ENCODE measurements around the gene AOAH.

Gene AOAH

DNA sequence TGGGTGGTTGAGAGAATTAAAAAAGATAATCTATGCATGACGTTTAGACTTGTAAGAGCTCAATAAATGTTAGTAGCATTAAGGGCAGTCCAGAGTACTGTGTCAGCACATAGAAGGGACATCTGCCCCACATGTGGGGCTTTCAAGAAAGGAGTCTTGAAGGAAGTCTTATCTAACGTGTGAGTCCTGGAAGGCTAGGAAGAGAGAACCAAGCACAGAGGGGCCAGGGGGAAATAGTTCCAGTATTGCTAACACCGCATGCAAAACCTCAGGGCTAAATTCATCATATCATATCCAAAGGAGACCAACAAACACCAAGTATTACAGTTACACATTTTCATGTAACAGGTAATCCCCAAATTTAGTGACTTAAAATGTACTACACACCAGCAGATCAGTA, 122.7 kb downstream of the AOAH start:
- no peak overlapping the region for H3K4me3 ChIP-seq (replicated peaks; ENCODE audit: low read depth, low read length)
- TF ChIP-seq, protein P1, sequence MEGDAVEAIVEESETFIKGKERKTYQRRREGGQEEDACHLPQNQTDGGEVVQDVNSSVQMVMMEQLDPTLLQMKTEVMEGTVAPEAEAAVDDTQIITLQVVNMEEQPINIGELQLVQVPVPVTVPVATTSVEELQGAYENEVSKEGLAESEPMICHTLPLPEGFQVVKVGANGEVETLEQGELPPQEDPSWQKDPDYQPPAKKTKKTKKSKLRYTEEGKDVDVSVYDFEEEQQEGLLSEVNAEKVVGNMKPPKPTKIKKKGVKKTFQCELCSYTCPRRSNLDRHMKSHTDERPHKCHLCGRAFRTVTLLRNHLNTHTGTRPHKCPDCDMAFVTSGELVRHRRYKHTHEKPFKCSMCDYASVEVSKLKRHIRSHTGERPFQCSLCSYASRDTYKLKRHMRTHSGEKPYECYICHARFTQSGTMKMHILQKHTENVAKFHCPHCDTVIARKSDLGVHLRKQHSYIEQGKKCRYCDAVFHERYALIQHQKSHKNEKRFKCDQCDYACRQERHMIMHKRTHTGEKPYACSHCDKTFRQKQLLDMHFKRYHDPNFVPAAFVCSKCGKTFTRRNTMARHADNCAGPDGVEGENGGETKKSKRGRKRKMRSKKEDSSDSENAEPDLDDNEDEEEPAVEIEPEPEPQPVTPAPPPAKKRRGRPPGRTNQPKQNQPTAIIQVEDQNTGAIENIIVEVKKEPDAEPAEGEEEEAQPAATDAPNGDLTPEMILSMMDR (IDR thresholded peaks at IDR 0.05; ENCODE audit: low read length, missing control alignments): no peak
- DNase-seq (ENCODE audit: low read depth): no peak

DNA sequence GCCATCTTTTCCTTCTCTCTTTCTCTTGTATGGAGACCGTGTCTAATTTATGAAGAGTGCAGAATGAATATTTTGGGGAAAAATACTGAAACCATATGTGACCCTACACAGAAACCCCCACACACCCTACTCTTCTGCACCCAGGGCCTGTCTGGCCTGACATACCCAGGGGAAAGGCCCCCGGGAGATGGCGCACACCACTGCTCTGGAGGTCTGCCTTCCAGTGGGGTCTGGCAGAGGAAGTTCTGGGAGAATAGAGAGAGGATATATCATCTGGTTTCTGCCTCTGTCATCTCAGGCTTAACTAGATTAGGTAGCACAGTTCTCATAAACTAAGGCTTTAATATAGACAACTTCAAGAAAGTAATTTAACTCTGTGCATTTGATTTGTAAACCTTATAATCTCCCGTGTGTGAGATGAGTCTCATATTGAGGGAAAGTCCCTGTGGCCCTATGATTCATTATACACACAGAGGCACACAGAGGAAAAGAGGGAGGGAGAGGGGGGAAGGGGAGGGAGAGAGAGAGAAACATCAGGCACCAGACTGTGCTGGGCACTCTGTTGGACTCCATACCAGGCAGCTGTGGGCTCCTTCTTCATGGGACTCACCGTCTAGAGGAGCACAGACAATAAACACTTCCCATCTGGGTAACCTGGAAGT, 123.3 kb downstream of the AOAH start:
- peak; percentile 43 for DNase-seq (ENCODE audit: low read depth)
- TF ChIP-seq, protein P1 (IDR thresholded peaks at IDR 0.05; ENCODE audit: low read length, missing control alignments): no peak
- H3K4me3 ChIP-seq (replicated peaks; ENCODE audit: low read depth, low read length): no peak overlapping the region

DNA sequence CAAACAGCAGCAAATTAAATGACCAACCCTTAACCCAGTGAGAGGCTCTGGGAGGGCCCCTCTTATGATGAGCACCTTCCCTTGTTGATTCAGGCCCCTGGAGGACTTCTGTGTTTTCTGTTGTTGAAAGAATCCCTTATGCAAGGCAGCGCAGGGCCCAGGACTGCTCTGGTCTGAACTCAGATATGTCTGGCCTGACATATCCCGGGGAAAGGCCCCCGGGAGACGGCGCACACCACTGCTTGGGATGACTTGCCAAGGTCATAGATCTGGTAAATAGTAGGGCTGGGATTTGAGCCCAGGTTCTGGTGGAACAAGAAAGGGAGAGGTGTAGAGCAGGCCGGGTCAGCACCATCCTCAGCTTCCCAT, 124.0 kb downstream of the AOAH start:
- TF ChIP-seq, protein P1 (IDR thresholded peaks at IDR 0.05; ENCODE audit: low read length, missing control alignments): no peak
- DNase-seq (ENCODE audit: low read depth): no peak
- no peak overlapping the region for H3K4me3 ChIP-seq (replicated peaks; ENCODE audit: low read depth, low read length)

DNA sequence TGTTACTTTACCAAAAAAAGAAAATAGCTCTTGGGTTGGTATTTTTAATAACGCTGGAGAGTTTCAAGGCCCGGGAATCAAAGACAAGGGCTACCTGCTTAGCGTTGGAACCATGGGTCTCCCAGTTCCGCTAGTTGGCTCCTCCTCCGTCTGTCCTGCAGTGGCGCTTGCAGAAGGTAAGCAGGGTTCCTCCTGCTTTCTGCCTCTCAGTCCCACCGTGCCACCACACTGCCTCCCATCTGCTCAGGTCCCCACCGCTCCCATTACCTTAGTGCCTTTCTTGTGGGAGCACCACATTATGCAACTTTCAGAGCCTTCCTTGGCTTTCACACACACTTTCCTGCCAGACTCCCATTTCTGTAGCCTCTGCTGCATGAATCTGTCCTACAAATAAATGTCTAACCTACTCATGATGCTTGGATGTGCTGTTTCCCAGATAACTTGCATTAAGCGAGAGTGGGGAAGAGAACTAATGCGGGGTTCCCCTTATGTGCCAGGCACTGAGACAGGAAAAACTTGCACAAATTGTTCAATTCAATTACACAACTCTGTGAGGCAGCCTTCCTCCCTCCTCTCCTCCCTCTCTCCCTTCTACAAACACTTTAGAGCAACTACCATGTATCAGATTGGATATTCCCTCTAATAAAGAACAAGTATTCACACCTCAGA, 124.5 kb downstream of the AOAH start:
- H3K4me3 ChIP-seq (replicated peaks; ENCODE audit: low read depth, low read length): no peak overlapping the region
- no peak for DNase-seq (ENCODE audit: low read depth)

DNA sequence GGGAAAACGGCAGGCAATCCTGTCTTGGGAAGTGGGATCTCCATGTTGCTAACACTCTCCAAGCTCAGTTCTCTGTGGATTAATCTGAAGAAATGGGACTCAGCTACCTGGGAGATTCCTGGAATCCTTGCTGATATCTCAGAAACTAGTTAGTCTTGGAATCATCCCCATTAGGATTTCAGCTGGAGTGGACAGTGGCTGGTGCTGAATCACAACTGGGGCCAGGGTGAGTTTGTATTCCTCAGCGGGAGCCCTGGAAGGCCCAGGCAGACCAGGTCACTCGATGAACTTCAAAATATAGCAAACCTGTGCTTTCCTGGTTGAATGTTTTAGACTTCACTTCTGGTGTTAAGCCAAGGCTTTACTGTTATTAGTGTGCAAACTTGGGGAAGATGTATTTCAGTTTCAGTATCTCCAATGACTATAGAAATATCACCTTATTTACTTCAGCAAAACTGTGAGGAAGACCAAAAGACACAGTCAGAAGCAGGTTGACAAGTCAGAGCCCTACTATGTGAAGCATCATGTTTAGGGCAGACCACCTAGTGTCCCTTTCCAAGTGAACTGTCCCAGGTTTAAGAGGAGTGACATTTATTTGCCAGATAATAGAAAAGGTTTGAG, 126.1 kb downstream of the AOAH start:
- TF ChIP-seq, protein P1 (IDR thresholded peaks at IDR 0.05; ENCODE audit: low read length, missing control alignments): no peak
- peak; percentile 10 for DNase-seq (ENCODE audit: low read depth)
- no peak overlapping the region for H3K4me3 ChIP-seq (replicated peaks; ENCODE audit: low read depth, low read length)

More for the DNA sequence above, 124.5 kb downstream of the AOAH start:
- TF ChIP-seq, protein P1 (IDR thresholded peaks at IDR 0.05; ENCODE audit: low read length, missing control alignments): no peak

DNA sequence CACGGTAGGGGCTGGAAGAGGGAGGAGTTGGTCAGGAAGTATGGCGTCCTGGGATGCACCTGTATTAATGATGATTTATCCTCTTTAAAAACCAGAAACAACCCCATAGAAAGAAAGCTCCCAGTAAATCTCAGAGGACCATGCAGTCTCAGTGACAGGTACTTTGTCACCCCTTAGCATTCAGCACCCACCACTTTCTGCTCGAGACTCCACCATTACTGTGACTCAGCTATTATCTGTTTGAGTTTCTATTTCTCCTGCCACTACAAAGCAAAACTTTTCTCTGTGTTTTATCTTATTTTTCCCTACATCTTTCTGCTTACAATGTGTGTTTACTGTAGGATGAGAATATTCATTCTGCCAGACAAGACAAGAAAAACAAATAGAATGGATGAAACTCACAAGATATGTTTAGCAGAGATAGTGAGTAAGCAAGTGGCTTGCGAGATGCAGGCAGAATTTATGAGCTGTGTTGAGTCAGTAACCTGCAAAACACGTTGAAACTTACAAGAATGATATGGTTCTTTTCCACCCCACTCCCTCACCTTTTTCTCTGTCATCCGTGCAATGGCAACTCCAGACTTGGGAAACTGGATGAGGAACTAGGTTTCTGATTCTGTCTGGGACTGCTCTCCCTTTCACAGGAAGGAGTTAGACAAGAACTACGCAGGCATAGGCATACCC, 127.1 kb downstream of the AOAH start:
- no peak for DNase-seq (ENCODE audit: low read depth)
- TF ChIP-seq, protein P1 (IDR thresholded peaks at IDR 0.05; ENCODE audit: low read length, missing control alignments): no peak
- no peak overlapping the region for H3K4me3 ChIP-seq (replicated peaks; ENCODE audit: low read depth, low read length)
